Aorta (tissue), 5 donors: Measurements from ENCODE around the gene ZNF287. TPM values are rescaled to one million over a fixed set of nuclear protein-coding genes. Genes with fewer than 3 reads are reported as not detected.
A peak's percentile ranks its signal among the peaks of the same experiment; 100 is the strongest.
"Not testable (repeated sequence)": the region's sequence is repeated elsewhere in the genome, so short reads cannot be mapped to it uniquely, and the experiment has no call there.

ENCODE experiments used
- ATAC-seq: fragments of 200-7000 bp; cut with Tn5 transposase; one replicate; pipeline ENCODE4 v1.9.1; 2022; ENCODE audit warnings: moderate library complexity; ENCODE audit not compliant: low FRiP score
- DNase-seq, 2 donors: peaks; one replicate each; pipeline ENCODE4 v3.0.0-alpha.2; 2020
- H3K27ac ChIP-seq, 2 donors: one replicate each; pipeline ENCODE4 v1.5.1; 2013; ENCODE audit warnings: low read length in 2 of 2, mild to moderate bottlenecking in 2 of 2, moderate library complexity in 2 of 2, control low read depth in 1 of 2, inconsistent platforms in 1 of 2, low read depth in 1 of 2
- H3K27me3 ChIP-seq, 2 donors: one replicate each; pipeline ENCODE4 v1.6.1; 2013; ENCODE audit warnings: control low read depth in 1 of 2, low read length in 1 of 2, mild to moderate bottlenecking in 1 of 2, moderate library complexity in 1 of 2; ENCODE audit not compliant: insufficient read depth in 2 of 2, control insufficient read depth in 1 of 2
- H3K36me3 ChIP-seq, 2 donors: one replicate each; pipeline ENCODE4 v1.6.1; 2013; ENCODE audit warnings: control low read depth in 1 of 2, low read length in 1 of 2, mild to moderate bottlenecking in 1 of 2; ENCODE audit not compliant: insufficient read depth in 2 of 2, control insufficient read depth in 1 of 2
- H3K4me1 ChIP-seq, 2 donors: one replicate each; pipeline ENCODE4 v1.6.1; 2013; ENCODE audit warnings: low read length in 2 of 2, control low read depth in 1 of 2, mild to moderate bottlenecking in 1 of 2, moderate library complexity in 1 of 2; ENCODE audit not compliant: insufficient read depth in 2 of 2, control insufficient read depth in 1 of 2
- H3K4me3 ChIP-seq, 2 donors: one replicate each; pipeline ENCODE4 v1.5.1; 2013; ENCODE audit warnings: low read length in 2 of 2, control low read depth in 1 of 2, mild to moderate bottlenecking in 1 of 2
- H3K9me3 ChIP-seq: one replicate; pipeline ENCODE4 v1.6.1; 2013; ENCODE audit warnings: mild to moderate bottlenecking, low read length; ENCODE audit not compliant: control insufficient read depth
- WGBS, 2 donors: extraction: QIAGEN DNeasy Blood & Tissue Kit; methylation state at CpG; one replicate each; pipeline ENCODE4 v1.1.7; 2013; 5-methylcytosine and 5-hydroxymethylcytosine counted together
- intact Hi-C, 2 donors: fragments of 100-400 bp; cut with DNase I; formaldehyde crosslinking; loops; one replicate each; pipeline versions ENCODE4 v1.14.2 to v1.15.0; 2022
- polyA plus RNA-seq, 2 donors: library from polyadenylated mRNA; stranded (reverse); fragments of 200-250 nt; gene quantifications; one replicate each; pipeline ENCODE4 v1.2.3, GENCODE V29; 2013
- total RNA-seq, 2 donors: library from RNA; stranded (reverse); fragmentation: NEBNext Ultra II Directional; extraction: Animal tissue kit (Norgen Biotek cat#: 25700); gene quantifications; one replicate each; pipeline ENCODE4 v1.2.1, GENCODE V29; 2021
- donor health status: healthy with polysubstance abuse.
- donor health status: Bipolar disorder and iron deficiency.
- donor health status: DM: no; HTN: no; CAD: no.
- donor health status: DM: no; HTN: no; CAD: no.
- donor health status: DM: yes; HTN: yes; CAD: no.

The ZNF287 gene
- total and polyA plus RNA-seq, 4 donors, result 2.1 to 7.4 (median 5.2) TPM

GRCh38 chr17:16525556-16525955 is 43.4 kb downstream of the ZNF287 start:
- H3K27me3 ChIP-seq, intact Hi-C loops, ATAC-seq, H3K4me1 ChIP-seq, H3K4me3 ChIP-seq, H3K9me3 ChIP-seq, DNase-seq, H3K27ac ChIP-seq, H3K36me3 ChIP-seq: not testable (repeated sequence)
- 91% methylated on average over 6 of the region's 6 CpGs for WGBS, 2 donors

GRCh38 chr17:16521070-16521727 is 47.8 kb downstream of the ZNF287 start:
- no peak overlapping the region for H3K4me3 ChIP-seq
- intact Hi-C loops, result loop anchor here (1.0 to 5.0 kb wide), 2 partner anchors 68 to 159 kb away; no protein-coding TSS in a partner anchor
- H3K9me3 ChIP-seq, result no peaks in the 10 kb centered on the region
- 27 to 32% methylated on average over 7 of the region's 7 CpGs for WGBS, 2 donors
- DNase-seq (peak in 1 of 2 donors; percentile 79), ATAC-seq (peak; percentile 91)
- H3K27me3 ChIP-seq, result no peaks in the 10 kb centered on the region
- H3K4me1 ChIP-seq, result no peaks in the 10 kb centered on the region
- H3K36me3 ChIP-seq, result no peaks in the 10 kb centered on the region
- H3K27ac ChIP-seq, result no peak overlapping the region

GRCh38 chr17:16519021-16519420 is 50.0 kb downstream of the ZNF287 start:
- no peaks in the 10 kb centered on the region for H3K36me3 ChIP-seq
- no peak overlapping the region for H3K27ac ChIP-seq
- no peaks in the 10 kb centered on the region for H3K27me3 ChIP-seq
- H3K4me1 ChIP-seq, result no peaks in the 10 kb centered on the region
- DNase-seq (no peak), ATAC-seq (no peak)
- no peaks in the 10 kb centered on the region for H3K9me3 ChIP-seq
- no peak overlapping the region for H3K4me3 ChIP-seq
- intact Hi-C loops, result no loop called here

GRCh38 chr17:16517477-16517876 is 51.5 kb downstream of the ZNF287 start:
- WGBS, 2 donors, result 78 to 84% methylated on average over 7 of the region's 7 CpGs
- Histone ChIP-seq H3K27ac (no peak overlapping the region), H3K36me3 (no peaks in the 10 kb centered on the region), H3K27me3 (no peaks in the 10 kb centered on the region), H3K4me1 (no peaks in the 10 kb centered on the region), H3K4me3 (no peak overlapping the region), H3K9me3 (no peaks in the 10 kb centered on the region)
- ATAC-seq (no peak), DNase-seq (no peak)
- intact Hi-C loops, result no loop called here

- intact Hi-C loops, result no loop called here
- Histone ChIP-seq H3K4me3 (no peak overlapping the region), H3K27me3 (no peaks in the 10 kb centered on the region), H3K9me3 (no peaks in the 10 kb centered on the region), H3K36me3 (no peaks in the 10 kb centered on the region), H3K27ac (no peak overlapping the region), H3K4me1 (no peaks in the 10 kb centered on the region)
- DNase-seq (peak in 1 of 2 donors; percentile 61), ATAC-seq (no peak)
- WGBS, 2 donors, result 3% methylated on average over 16 of the region's 16 CpGs
Observed at GRCh38 chr17:16516594-16517051, 52.4 kb downstream of the ZNF287 start.

GRCh38 chr17:16515933-16516332 is 53.1 kb downstream of the ZNF287 start:
- 85 to 93% methylated on average over 4 of the region's 4 CpGs for WGBS, 2 donors
- Histone ChIP-seq H3K27ac (no peak overlapping the region), H3K27me3 (no peaks in the 10 kb centered on the region), H3K9me3 (no peaks in the 10 kb centered on the region), H3K36me3 (no peaks in the 10 kb centered on the region), H3K4me3 (no peak overlapping the region), H3K4me1 (no peaks in the 10 kb centered on the region)
- ATAC-seq (no peak), DNase-seq (no peak)
- intact Hi-C loops, result no loop called here

GRCh38 chr17:16513873-16514272 is 55.1 kb downstream of the ZNF287 start:
- no peak overlapping the region for H3K4me3 ChIP-seq
- H3K4me1 ChIP-seq, result no peaks in the 10 kb centered on the region
- H3K36me3 ChIP-seq, result no peaks in the 10 kb centered on the region
- no peaks in the 10 kb centered on the region for H3K27me3 ChIP-seq
- no peak overlapping the region for H3K27ac ChIP-seq
- ATAC-seq (no peak), DNase-seq (peak in 1 of 2 donors; percentile 11)
- WGBS, 2 donors, result 79 to 86% methylated on average over 6 of the region's 6 CpGs
- H3K9me3 ChIP-seq, result no peaks in the 10 kb centered on the region
- intact Hi-C loops, result no loop called here

GRCh38 chr17:16512011-16512410 is 57.0 kb downstream of the ZNF287 start:
- intact Hi-C loops, result no loop called here
- Histone ChIP-seq H3K4me3 (no peak overlapping the region), H3K4me1 (no peaks in the 10 kb centered on the region), H3K9me3 (no peaks in the 10 kb centered on the region), H3K27ac (no peak overlapping the region), H3K27me3 (no peaks in the 10 kb centered on the region), H3K36me3 (no peaks in the 10 kb centered on the region)
- no peak for ATAC-seq
- WGBS, 2 donors, result 80 to 85% methylated on average over 4 of the region's 4 CpGs
- no peak for DNase-seq

- no peaks in the 10 kb centered on the region for H3K4me1 ChIP-seq
- H3K27ac ChIP-seq, result no peak overlapping the region
- H3K36me3 ChIP-seq, result no peaks in the 10 kb centered on the region
- no peaks in the 10 kb centered on the region for H3K9me3 ChIP-seq
- 81 to 84% methylated on average over 1 of the region's 1 CpG for WGBS, 2 donors
- ATAC-seq, result no peak
- intact Hi-C loops, result no loop called here
- H3K27me3 ChIP-seq, result no peaks in the 10 kb centered on the region
- no peak for DNase-seq
- no peak overlapping the region for H3K4me3 ChIP-seq
Observed at GRCh38 chr17:16511593-16511992, 57.4 kb downstream of the ZNF287 start.
